K562 (cell line): ENCODE data around the gene KCTD16. TPM values are rescaled to one million over a fixed set of nuclear protein-coding genes. Genes with fewer than 3 reads are reported as not detected.

Experiments
- MCM2 ChIP-seq: fragments of 450-650 bp; IDR thresholded peaks from 2 replicates; pipeline ENCODE4 v1.6.1; 2017; ENCODE audit warnings: low read depth, mild to moderate bottlenecking
- TAF15 ChIP-seq: fragments of 200-400 bp; formaldehyde crosslinking; IDR thresholded peaks from 2 replicates; pipeline ENCODE4 v1.6.1; 2017; ENCODE audit warnings: mild to moderate bottlenecking, low read depth, low read length, moderate library complexity
- TEAD1 ChIP-seq, 2 experiments: fragments of 450-650 bp in 1 of 2; sonication (generic) in 1 of 2; formaldehyde crosslinking; IDR thresholded peaks; 2 replicates each; pipeline versions ENCODE4 v1.4.0 to v1.8.0; 2020 to 2022; ENCODE audit warnings: mild to moderate bottlenecking in 2 of 2, missing genetic modification reagents in 1 of 2
- ZNF449 ChIP-seq: fragments of 250-450 bp; sonication (Bioruptor Pico); IDR thresholded peaks from 2 replicates; pipeline ENCODE4 v1.8.0; 2022; ENCODE audit warnings: moderate library complexity, mild to moderate bottlenecking, inconsistent platforms
- polyA plus RNA-seq, 8 experiments: library from polyadenylated mRNA; depleted of rRNA in 4 of 8; stranded (reverse) in 5 of 8; unstranded in 3 of 8; fragments of >200 nt; fragmentation: Nextera tagmentation in 2 of 8; fragmentation: Illumina TruSeq in 1 of 8; extraction: Ambion mirVana in 2 of 8; extraction: Trizol in 1 of 8; gene quantifications; 2 replicates each; pipeline versions ENCODE4 v1.2.1 to v1.2.3, GENCODE V29; 2011 to 2014; ENCODE audit warnings: inconsistent platforms in 1 of 8, missing spikeins in 1 of 8
- total RNA-seq, 7 experiments: library from RNA; depleted of rRNA in 6 of 7; stranded (reverse); fragments of >200 nt in 6 of 7; fragmentation: Illumina TruSeq in 2 of 7; extraction: Trizol in 2 of 7; gene quantifications; 2 replicates each; pipeline versions ENCODE4 v1.2.1 to v1.2.3, GENCODE V29; 2011 to 2021; ENCODE audit warnings: low replicate concordance in 1 of 7
- TF ChIP-seq, protein P1 (sequence below): fragments of 450-650 bp; IDR thresholded peaks from 2 replicates; pipeline ENCODE4 v1.7.1; 2018; ENCODE audit warnings: mild to moderate bottlenecking, low read depth; ENCODE audit not compliant: partially characterized antibody
- TF ChIP-seq, protein P2 (sequence below): sonication (generic); formaldehyde crosslinking; IDR thresholded peaks from 2 replicates; pipeline ENCODE4 v1.8.0; 2022; ENCODE audit warnings: mild to moderate bottlenecking, missing genetic modification reagents

KCTD16 gene
- total and polyA plus RNA-seq, 9 of the 15 experiments (the other 6 are each of a cell fraction or from before 2014, with no cell fraction given) = 0.04 TPM; not detected in 8

DNA sequence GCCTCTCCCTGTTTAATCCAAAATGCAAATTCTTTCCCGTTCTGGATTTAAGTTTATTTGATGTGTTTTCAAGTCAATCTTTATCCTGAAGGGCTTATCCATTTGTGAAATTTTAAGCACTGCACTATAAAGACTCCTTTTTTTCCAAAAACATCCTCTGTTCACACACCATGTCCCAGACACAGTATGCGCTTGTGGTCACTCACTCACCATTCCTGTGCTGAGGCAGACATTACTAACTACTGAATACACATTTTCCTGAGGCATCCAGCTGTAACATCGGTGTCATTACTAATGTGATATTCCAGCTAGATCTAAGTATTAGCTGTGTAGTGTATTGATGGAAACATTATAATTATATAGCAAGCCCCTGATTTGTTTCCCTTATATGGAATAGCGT lies 298.4 kb downstream of the KCTD16 start (continued):
- TF ChIP-seq ZNF449 (CRISPR knock-in tag) (no peak), TEAD1 (CRISPR knock-in tag; IDR thresholded peaks at IDR 0.05) (no peak), MCM2 (no peak), TAF15 (no peak)
- TF ChIP-seq, protein P1, sequence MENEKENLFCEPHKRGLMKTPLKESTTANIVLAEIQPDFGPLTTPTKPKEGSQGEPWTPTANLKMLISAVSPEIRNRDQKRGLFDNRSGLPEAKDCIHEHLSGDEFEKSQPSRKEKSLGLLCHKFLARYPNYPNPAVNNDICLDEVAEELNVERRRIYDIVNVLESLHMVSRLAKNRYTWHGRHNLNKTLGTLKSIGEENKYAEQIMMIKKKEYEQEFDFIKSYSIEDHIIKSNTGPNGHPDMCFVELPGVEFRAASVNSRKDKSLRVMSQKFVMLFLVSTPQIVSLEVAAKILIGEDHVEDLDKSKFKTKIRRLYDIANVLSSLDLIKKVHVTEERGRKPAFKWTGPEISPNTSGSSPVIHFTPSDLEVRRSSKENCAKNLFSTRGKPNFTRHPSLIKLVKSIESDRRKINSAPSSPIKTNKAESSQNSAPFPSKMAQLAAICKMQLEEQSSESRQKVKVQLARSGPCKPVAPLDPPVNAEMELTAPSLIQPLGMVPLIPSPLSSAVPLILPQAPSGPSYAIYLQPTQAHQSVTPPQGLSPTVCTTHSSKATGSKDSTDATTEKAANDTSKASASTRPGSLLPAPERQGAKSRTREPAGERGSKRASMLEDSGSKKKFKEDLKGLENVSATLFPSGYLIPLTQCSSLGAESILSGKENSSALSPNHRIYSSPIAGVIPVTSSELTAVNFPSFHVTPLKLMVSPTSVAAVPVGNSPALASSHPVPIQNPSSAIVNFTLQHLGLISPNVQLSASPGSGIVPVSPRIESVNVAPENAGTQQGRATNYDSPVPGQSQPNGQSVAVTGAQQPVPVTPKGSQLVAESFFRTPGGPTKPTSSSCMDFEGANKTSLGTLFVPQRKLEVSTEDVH = no peak
- TF ChIP-seq, protein P2, sequence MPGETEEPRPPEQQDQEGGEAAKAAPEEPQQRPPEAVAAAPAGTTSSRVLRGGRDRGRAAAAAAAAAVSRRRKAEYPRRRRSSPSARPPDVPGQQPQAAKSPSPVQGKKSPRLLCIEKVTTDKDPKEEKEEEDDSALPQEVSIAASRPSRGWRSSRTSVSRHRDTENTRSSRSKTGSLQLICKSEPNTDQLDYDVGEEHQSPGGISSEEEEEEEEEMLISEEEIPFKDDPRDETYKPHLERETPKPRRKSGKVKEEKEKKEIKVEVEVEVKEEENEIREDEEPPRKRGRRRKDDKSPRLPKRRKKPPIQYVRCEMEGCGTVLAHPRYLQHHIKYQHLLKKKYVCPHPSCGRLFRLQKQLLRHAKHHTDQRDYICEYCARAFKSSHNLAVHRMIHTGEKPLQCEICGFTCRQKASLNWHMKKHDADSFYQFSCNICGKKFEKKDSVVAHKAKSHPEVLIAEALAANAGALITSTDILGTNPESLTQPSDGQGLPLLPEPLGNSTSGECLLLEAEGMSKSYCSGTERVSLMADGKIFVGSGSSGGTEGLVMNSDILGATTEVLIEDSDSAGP (CRISPR knock-in tag) = no peak
- TF ChIP-seq, all 486 proteins: peak for 0
